Measurements from ENCODE around the gene NBDY. TPM values are rescaled to one million over a fixed set of nuclear protein-coding genes. Genes with fewer than 3 reads are reported as not detected.

The NBDY gene
- total RNA-seq, 2 donors from 2014 or later: 64.2 to 83.5 TPM

- TF ChIP-seq CTCF (conservative IDR thresholded peaks at IDR 0.05): no peak
- H3K9me3 ChIP-seq (ENCODE audit: control insufficient read depth, low read length): no peaks in the 10 kb centered on the region
- DNase-seq: no peak
- Mint-ChIP-seq H3K27ac (no peak overlapping the region), H3K36me3 (ENCODE audit: low read depth) (no peaks in the 10 kb centered on the region), H3K27me3 (ENCODE audit: insufficient read depth) (peaks cover 3% of the 10 kb centered on the region), H3K4me1 (no peaks in the 10 kb centered on the region), H3K9me3 (peaks cover 57% of the 10 kb centered on the region), H3K4me3 (no peak overlapping the region)
- no peak overlapping the region for H3K4me3 ChIP-seq (ENCODE audit: low read length)
- H3K4me1 ChIP-seq (ENCODE audit: control insufficient read depth, insufficient read depth, low read length): no peaks in the 10 kb centered on the region
- H3K36me3 ChIP-seq (ENCODE audit: control insufficient read depth, insufficient read depth, low read length): no peaks in the 10 kb centered on the region
- H3K27ac ChIP-seq (ENCODE audit: low read depth, low read length): no peak overlapping the region
- WGBS, 2 experiments (ENCODE audit: insufficient coverage in 1 of 2, insufficient read length in 1 of 2): no CpG with 5 or more reads among the region's 2 CpGs
- H3K27me3 ChIP-seq (ENCODE audit: control insufficient read depth, insufficient read depth, low read length, poor library complexity, severe bottlenecking): no peaks in the 10 kb centered on the region
- H3K9ac ChIP-seq (ENCODE audit: extremely low read depth, low read length, poor library complexity, severe bottlenecking): no peak overlapping the region
Measured at GRCh38 chrX:56826020-56826419, 97.0 kb downstream of the NBDY start.

GRCh38 chrX:56833626-56834025 lies 104.6 kb downstream of the NBDY start:
- Mint-ChIP-seq H3K4me3 (no peak overlapping the region), H3K27me3 (ENCODE audit: insufficient read depth) (peaks cover 1% of the 10 kb centered on the region), H3K9me3 (peaks cover 62% of the 10 kb centered on the region), H3K4me1 (no peaks in the 10 kb centered on the region), H3K36me3 (ENCODE audit: low read depth) (no peaks in the 10 kb centered on the region), H3K27ac (no peak overlapping the region)
- Histone ChIP-seq H3K27ac (ENCODE audit: low read depth, low read length) (no peak overlapping the region), H3K9me3 (ENCODE audit: control insufficient read depth, low read length) (no peaks in the 10 kb centered on the region), H3K27me3 (ENCODE audit: control insufficient read depth, insufficient read depth, low read length, poor library complexity, severe bottlenecking) (no peaks in the 10 kb centered on the region), H3K9ac (ENCODE audit: extremely low read depth, low read length, poor library complexity, severe bottlenecking) (no peak overlapping the region), H3K4me1 (ENCODE audit: control insufficient read depth, insufficient read depth, low read length) (no peaks in the 10 kb centered on the region), H3K36me3 (ENCODE audit: control insufficient read depth, insufficient read depth, low read length) (no peaks in the 10 kb centered on the region), H3K4me3 (ENCODE audit: low read length) (no peak overlapping the region)
- 60 to 88% methylated on average over 1 to 2 of the region's 2 CpGs for WGBS, 2 experiments (ENCODE audit: insufficient coverage in 1 of 2, insufficient read length in 1 of 2)
- no peak for DNase-seq
- TF ChIP-seq CTCF (conservative IDR thresholded peaks at IDR 0.05): no peak

DNA sequence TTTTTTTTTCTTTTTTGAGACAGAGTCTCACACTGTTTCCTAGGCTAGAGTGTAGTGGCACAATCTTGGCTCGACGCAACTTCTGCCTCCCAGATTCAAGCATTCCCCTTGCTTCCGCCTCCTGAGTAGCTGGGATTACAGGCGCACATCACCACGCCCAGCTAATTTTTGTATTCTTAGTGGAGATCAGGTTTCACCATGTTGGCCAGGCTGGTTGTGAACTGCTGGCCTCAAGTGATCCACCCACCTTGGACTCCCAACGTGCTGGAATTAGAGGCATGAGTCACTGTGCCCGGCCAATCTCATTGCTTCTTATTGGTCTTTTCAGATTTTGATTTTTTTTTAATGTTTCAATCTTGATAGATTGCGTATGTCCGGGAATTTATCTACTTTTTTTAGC lies 124.4 kb downstream of the NBDY start:
- WGBS, 2 experiments (ENCODE audit: insufficient coverage in 1 of 2, insufficient read length in 1 of 2): 84 to 91% methylated on average over 5 to 9 of the region's 9 CpGs
- Histone ChIP-seq H3K9me3 (ENCODE audit: control insufficient read depth, low read length) (no peaks in the 10 kb centered on the region), H3K4me3 (ENCODE audit: low read length) (no peak overlapping the region), H3K36me3 (ENCODE audit: control insufficient read depth, insufficient read depth, low read length) (no peaks in the 10 kb centered on the region), H3K9ac (ENCODE audit: extremely low read depth, low read length, poor library complexity, severe bottlenecking) (no peak overlapping the region), H3K27me3 (ENCODE audit: control insufficient read depth, insufficient read depth, low read length, poor library complexity, severe bottlenecking) (no peaks in the 10 kb centered on the region), H3K4me1 (ENCODE audit: control insufficient read depth, insufficient read depth, low read length) (no peaks in the 10 kb centered on the region), H3K27ac (ENCODE audit: low read depth, low read length) (no peak overlapping the region)
- Mint-ChIP-seq H3K36me3 (ENCODE audit: low read depth) (no peaks in the 10 kb centered on the region), H3K27me3 (ENCODE audit: insufficient read depth) (peaks cover 2% of the 10 kb centered on the region), H3K27ac (no peak overlapping the region), H3K9me3 (peaks cover 46% of the 10 kb centered on the region), H3K4me1 (no peaks in the 10 kb centered on the region), H3K4me3 (no peak overlapping the region)
- no peak for DNase-seq
- TF ChIP-seq CTCF (conservative IDR thresholded peaks at IDR 0.05): no peak
